ENCODE data around the gene TRMU. TPM values are rescaled to one million over a fixed set of nuclear protein-coding genes. Genes with fewer than 3 reads are reported as not detected.

The TRMU gene
- total RNA-seq, 1 experiment from 2014 or later: 48.8 TPM

DNA sequence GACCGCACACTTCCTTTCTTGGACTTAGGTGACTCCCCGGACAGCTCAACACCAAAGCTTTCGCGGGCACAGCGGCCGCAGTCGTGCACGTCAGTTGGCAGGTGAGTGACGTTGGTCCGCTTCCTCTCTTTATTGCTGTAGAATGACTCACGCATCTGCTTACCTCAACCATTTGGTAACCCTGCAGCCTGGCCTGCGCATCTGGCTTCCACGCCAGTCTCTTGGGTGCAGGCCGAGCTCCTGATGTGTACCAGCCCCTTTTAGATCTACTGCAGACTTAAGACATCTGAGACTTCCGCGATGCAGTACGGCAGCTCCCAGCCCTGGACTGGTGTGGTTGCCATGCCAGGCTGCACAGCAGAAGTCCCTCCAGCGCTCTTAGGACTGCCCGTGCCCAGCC, 12.4 kb upstream of the TRMU start:
- peaks cover 6% of the 10 kb centered on the region for H3K36me3 ChIP-seq (ENCODE audit: control insufficient read depth, insufficient read depth, low read length)
- intact Hi-C loops (cut with micrococcal nuclease; ENCODE audit: unreplicated experiment): no loop called here
- BruUV-seq (replicated peaks): no TSS peak
- no peak for ATAC-seq
- H3K27ac ChIP-seq (ENCODE audit: low read length): no peak overlapping the region
- in situ Hi-C loops (cut with HindIII; ENCODE audit: low pct_unique_long_range_greater_than_20kb, low sequenced_read_pairs): loop anchor here (25.0 kb wide), 1 partner anchor 311 kb away; no protein-coding TSS in a partner anchor
- H3K4me1 ChIP-seq (ENCODE audit: control insufficient read depth, insufficient read depth, low read length): no peaks in the 10 kb centered on the region
- H3K9me3 ChIP-seq (ENCODE audit: control insufficient read depth, insufficient read depth, low read depth, low read length): no peaks in the 10 kb centered on the region
- CTCF ChIA-PET: no interaction called here
- DNase-seq (ENCODE audit: low read depth, low spot score): no peak
- no peaks in the 10 kb centered on the region for H3K27me3 ChIP-seq (ENCODE audit: control insufficient read depth, insufficient read depth, low read length)
- POLR2A ChIA-PET: no interaction called here
- TF ChIP-seq SIN3A (IDR thresholded peaks at IDR 0.05; ENCODE audit: borderline replicate concordance, insufficient read depth, low read depth, low read length) (no peak), POLR2AphosphoS5 (IDR thresholded peaks at IDR 0.05; ENCODE audit: low read depth, low read length) (no peak), TCF7L2 (IDR thresholded peaks at IDR 0.05; ENCODE audit: low read depth, low read length) (no peak)
- TF ChIP-seq, protein P1, sequence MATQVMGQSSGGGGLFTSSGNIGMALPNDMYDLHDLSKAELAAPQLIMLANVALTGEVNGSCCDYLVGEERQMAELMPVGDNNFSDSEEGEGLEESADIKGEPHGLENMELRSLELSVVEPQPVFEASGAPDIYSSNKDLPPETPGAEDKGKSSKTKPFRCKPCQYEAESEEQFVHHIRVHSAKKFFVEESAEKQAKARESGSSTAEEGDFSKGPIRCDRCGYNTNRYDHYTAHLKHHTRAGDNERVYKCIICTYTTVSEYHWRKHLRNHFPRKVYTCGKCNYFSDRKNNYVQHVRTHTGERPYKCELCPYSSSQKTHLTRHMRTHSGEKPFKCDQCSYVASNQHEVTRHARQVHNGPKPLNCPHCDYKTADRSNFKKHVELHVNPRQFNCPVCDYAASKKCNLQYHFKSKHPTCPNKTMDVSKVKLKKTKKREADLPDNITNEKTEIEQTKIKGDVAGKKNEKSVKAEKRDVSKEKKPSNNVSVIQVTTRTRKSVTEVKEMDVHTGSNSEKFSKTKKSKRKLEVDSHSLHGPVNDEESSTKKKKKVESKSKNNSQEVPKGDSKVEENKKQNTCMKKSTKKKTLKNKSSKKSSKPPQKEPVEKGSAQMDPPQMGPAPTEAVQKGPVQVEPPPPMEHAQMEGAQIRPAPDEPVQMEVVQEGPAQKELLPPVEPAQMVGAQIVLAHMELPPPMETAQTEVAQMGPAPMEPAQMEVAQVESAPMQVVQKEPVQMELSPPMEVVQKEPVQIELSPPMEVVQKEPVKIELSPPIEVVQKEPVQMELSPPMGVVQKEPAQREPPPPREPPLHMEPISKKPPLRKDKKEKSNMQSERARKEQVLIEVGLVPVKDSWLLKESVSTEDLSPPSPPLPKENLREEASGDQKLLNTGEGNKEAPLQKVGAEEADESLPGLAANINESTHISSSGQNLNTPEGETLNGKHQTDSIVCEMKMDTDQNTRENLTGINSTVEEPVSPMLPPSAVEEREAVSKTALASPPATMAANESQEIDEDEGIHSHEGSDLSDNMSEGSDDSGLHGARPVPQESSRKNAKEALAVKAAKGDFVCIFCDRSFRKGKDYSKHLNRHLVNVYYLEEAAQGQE (IDR thresholded peaks at IDR 0.05; ENCODE audit: insufficient read depth in 1 of 2, low read depth in 2 of 2, low read length in 1 of 2): no peak
- TF ChIP-seq, protein P2, sequence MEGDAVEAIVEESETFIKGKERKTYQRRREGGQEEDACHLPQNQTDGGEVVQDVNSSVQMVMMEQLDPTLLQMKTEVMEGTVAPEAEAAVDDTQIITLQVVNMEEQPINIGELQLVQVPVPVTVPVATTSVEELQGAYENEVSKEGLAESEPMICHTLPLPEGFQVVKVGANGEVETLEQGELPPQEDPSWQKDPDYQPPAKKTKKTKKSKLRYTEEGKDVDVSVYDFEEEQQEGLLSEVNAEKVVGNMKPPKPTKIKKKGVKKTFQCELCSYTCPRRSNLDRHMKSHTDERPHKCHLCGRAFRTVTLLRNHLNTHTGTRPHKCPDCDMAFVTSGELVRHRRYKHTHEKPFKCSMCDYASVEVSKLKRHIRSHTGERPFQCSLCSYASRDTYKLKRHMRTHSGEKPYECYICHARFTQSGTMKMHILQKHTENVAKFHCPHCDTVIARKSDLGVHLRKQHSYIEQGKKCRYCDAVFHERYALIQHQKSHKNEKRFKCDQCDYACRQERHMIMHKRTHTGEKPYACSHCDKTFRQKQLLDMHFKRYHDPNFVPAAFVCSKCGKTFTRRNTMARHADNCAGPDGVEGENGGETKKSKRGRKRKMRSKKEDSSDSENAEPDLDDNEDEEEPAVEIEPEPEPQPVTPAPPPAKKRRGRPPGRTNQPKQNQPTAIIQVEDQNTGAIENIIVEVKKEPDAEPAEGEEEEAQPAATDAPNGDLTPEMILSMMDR (IDR thresholded peaks at IDR 0.05): no peak
- no peak overlapping the region for H3K4me3 ChIP-seq (ENCODE audit: low read depth in 2 of 2, low read length in 2 of 2)

DNA sequence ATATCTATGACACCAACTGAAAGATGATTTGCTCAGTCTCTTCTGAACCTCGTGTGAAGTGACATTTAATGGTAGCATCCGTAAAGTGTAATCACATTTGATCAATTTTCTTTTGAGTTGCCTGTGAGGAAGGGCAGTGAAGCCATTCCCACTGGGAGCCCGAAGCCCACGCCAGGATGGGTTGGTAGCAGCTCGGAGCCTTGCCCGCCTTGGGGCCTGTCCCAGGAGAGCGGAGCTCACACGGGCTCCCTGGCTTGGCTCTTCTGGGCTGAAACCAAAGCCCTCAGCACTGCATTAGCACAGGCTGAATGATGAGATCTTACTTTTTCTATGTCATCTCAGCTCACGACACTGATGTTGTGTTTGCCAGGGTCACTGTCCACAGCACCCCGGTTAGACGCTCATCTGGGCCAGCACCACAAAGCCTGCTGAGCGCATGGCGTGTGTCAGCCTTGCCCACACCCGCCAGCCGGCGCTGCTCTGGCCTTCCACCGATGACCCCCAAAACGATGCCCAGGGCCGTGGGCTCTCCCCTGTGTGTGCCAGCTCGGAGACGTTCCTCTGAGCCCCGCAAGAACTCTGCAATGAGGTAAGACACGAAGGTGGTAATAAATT, 9.3 kb upstream of the TRMU start:
- in situ Hi-C loops (cut with HindIII; ENCODE audit: low pct_unique_long_range_greater_than_20kb, low sequenced_read_pairs): no loop called here
- POLR2A ChIA-PET: no interaction called here
- no peak overlapping the region for H3K27ac ChIP-seq (ENCODE audit: low read length)
- CTCF ChIA-PET: no interaction called here
- TF ChIP-seq SIN3A (IDR thresholded peaks at IDR 0.05; ENCODE audit: borderline replicate concordance, insufficient read depth, low read depth, low read length) (no peak), TCF7L2 (IDR thresholded peaks at IDR 0.05; ENCODE audit: low read depth, low read length) (no peak), POLR2AphosphoS5 (IDR thresholded peaks at IDR 0.05; ENCODE audit: low read depth, low read length) (no peak)
- TF ChIP-seq, protein P1 (IDR thresholded peaks at IDR 0.05; ENCODE audit: insufficient read depth in 1 of 2, low read depth in 2 of 2, low read length in 1 of 2): no peak
- TF ChIP-seq, protein P2 (IDR thresholded peaks at IDR 0.05): no peak
- no peak overlapping the region for H3K4me3 ChIP-seq (ENCODE audit: low read depth in 2 of 2, low read length in 2 of 2)
- DNase-seq (ENCODE audit: low read depth, low spot score) (no peak), ATAC-seq (no peak)
- no peaks in the 10 kb centered on the region for H3K27me3 ChIP-seq (ENCODE audit: control insufficient read depth, insufficient read depth, low read length)
- H3K36me3 ChIP-seq (ENCODE audit: control insufficient read depth, insufficient read depth, low read length): peaks cover 6% of the 10 kb centered on the region
- H3K4me1 ChIP-seq (ENCODE audit: control insufficient read depth, insufficient read depth, low read length): no peaks in the 10 kb centered on the region
- intact Hi-C loops (cut with micrococcal nuclease; ENCODE audit: unreplicated experiment): no loop called here
- BruUV-seq (replicated peaks): no TSS peak
- no peaks in the 10 kb centered on the region for H3K9me3 ChIP-seq (ENCODE audit: control insufficient read depth, insufficient read depth, low read depth, low read length)
